HG03139 (cell line): ENCODE results near the gene COX10.
"Not testable (repeated sequence)": the region's sequence is repeated elsewhere in the genome, so short reads cannot be mapped to it uniquely, and the experiment has no call there.

Source experiments
- ATAC-seq: cut with Tn5 transposase; IDR thresholded peaks from one replicate; pipeline ENCODE4 v1.9.1; 2021; ENCODE audit not compliant: unreplicated experiment

Gene COX10

DNA sequence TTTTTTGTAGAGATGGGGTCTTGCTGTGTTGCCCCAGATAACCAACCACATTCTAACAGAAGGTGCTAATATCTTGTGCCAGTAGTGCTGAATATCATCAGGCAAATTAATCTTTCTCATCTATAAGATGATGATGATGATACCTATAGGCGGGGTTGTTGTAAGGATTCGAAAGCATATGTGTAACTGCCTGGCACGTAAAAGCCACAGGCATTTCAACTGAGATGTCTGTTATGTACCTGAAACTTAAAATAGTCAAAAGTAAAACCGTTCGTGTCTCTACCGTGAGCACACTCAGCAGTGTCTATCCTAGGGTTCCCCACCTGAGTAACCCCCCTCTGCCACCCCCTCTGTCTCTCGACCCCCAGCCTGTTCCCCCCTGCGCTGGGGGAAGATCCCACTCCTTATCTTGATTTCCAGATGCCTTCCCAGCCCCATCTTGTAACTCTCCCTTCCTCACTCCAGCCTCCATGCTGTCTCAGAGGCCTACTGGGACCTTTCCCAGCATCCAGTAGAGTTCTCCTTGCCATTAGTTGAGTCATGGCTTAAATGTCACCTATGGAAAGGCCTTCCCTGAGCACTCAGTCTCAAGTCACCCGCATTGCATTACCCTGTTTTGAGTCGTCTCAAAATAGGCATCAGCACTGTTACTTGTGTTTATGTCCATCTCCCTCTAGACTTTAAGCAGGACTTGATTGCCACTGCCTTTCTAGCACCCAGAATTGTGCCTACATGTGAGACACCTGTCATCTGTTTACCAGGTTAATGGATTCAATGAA lies 133.3 kb downstream of the COX10 start:
- no peak for ATAC-seq

DNA sequence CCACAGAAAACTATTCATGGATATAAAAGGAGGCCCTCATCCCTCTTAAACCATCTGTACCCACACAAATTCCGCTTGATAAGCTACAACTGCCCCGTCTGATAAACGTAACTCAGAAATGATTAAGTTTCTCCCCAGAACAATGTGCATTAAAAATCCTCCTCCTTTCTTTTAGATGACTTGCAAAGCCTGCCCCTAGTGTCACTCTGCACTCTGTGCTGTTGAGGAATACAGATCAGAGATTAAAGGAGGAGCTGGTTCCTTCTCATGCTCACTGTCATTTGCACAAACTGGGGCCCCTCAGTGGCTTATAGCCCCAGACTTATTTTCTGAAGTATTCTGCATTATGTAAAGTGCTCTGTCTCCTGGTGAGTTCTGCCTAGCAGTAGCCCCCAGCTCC lies 134.1 kb downstream of the COX10 start:
- no peak for ATAC-seq

DNA sequence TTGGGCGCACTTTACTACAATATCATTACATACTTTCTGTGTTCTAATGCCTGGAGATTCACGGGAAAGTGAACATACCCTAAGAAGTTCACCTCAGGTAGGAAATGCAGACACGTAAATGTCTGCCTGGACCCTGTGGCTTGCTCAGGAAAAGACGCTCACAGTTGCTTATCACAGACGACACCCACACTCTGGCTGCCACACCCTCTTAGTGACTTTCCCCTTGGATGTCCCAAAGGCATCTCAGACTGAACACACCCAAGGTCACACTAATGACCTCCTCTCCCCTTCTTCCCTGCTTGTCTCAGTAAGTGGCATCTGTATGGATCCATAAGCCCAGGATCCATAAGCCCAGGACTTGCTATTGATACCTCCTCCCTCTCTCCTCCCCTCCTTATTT lies 134.8 kb downstream of the COX10 start:
- no peak for ATAC-seq

DNA sequence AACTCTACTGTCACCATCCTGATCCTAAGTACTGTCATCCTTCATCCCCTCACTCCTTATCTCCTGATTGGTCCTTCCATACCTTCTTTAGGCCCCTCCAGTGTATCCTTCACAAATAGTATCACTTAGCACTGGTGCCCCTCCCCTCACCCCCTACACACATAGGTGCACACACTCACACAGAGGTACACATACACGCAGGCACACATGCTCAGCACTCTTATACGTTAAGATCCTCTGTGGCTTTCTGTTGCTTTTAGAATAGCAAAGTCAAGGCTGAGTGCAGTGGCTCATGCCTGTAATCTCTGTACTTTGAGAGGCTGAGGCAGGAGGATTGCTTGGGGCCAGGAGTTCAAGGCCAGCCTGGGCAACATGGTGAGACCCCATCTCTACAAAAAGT lies 135.2 kb downstream of the COX10 start:
- ATAC-seq: no peak

DNA sequence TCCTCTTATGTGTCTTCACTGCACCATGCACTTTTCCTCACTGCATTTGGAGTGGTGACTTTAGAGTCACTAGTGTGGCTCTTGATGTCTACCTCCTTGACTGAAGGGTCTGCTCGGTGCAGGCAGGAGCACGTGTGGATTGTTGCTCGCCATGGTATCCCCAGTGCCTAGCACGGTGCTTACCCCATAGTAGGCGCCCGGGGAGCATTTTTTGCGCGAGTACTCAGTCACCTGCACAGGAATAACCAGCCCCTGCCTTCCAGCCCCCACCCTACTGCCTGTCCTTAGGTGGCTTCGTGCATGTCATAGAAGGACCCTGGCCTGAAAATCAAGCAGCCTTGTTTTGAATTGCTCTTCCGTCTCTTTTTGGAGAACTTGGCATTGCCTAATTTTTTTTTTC lies 136.1 kb downstream of the COX10 start:
- no peak for ATAC-seq

DNA sequence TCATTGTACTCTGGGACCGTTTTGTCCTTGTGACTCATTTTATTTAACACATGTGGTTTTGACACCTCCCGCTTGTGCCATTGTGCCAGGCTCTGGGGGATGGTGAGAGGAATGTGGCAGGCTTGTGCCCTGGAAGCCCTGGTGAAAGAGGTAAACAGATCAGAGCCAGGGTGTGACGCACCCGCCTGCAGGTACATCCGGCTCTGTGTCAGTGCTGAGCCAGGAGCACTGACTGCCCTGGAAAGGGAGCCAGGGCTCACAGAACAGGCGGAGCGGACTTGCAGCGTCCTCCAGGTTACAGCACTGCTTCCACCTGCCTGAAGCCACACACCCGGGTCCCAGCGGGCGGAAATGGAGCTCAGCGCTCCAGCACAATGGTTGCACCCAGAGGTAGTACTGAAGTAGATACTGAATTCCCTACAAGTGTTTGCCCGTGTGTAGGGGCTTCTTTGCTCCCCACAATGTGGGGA lies 136.7 kb downstream of the COX10 start:
- no peak for ATAC-seq

DNA sequence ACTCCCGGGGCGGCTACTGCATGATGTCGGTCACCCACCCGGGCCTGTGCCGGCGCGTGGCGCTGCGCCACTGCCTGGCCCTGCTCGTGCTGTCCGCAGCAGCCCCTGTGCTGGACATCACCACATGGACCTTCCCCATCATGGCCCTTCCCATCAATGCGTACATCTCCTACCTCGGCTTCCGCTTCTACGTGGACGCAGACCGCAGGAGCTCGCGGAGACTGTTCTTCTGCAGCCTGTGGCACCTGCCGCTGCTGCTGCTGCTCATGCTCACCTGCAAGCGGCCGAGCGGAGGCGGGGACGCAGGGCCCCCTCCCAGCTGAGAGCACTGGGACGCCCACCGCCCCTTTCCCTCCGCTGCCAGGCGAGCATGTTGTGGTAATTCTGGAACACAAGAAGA lies 137.6 kb downstream of the COX10 start:
- ATAC-seq: no peak

DNA sequence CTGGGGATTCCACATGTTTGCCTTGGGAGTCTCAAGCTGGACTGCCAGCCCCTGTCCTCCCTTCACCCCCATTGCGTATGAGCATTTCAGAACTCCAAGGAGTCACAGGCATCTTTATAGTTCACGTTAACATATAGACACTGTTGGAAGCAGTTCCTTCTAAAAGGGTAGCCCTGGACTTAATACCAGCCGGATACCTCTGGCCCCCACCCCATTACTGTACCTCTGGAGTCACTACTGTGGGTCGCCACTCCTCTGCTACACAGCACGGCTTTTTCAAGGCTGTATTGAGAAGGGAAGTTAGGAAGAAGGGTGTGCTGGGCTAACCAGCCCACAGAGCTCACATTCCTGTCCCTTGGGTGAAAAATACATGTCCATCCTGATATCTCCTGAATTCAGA lies 138.5 kb downstream of the COX10 start:
- no peak for ATAC-seq

DNA sequence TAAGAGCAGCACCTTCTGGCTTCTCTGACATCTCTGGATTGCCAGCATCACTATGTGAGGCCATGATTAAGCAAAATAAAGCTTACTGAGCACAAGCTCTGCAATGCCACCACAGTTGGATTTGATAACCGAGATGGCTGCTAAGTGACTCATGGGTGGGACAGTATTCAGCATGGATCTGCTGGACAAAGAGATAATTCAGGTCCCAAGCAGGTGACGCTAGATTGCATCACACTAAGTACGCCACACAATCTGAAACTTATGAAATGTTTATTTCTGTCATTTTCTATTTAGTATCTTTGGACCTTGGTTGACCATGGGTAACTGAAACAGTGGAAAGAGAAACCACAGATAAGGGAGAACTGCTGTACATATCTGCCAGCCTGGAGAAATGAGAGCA lies 139.9 kb downstream of the COX10 start:
- ATAC-seq: no peak

DNA sequence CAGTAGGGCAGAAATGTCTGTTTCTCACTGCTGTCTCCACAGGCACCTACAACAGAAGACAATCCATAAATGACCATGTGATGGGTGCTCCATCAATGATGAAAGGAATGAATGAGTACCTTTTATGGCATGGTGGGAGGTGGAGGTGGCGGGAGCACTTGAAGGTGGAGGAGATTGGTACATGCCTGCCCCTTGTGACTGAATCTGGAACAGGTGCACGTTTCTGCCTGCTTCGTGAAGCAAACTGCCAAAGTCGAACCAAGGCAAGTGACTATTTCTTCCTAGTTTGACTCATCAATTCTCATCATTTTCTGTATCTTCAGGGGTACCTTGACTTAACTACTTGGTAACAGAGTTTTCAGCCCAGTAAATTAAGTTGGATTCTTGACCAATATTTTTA lies 141.9 kb downstream of the COX10 start:
- ATAC-seq: no peak

DNA sequence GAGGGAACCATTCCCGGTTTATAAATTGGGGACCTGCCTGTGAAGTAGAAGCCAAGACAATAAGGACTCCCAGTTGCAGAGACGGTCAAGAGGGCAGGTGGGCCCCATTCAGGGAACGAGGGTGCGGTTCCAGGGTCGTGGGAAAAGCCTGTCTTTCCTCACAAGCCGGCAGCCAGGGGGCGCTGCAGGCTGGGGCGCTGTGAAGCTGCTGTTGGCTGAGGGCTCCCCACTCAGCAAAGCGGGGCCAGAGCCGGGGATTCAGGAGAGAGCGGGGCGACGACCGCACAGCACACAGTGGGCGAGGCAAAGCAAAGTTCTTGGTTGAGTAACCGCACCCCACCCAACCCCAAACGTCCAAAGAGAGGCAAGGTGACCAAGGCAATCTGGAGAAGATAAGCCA lies 142.5 kb downstream of the COX10 start:
- no peak for ATAC-seq

DNA sequence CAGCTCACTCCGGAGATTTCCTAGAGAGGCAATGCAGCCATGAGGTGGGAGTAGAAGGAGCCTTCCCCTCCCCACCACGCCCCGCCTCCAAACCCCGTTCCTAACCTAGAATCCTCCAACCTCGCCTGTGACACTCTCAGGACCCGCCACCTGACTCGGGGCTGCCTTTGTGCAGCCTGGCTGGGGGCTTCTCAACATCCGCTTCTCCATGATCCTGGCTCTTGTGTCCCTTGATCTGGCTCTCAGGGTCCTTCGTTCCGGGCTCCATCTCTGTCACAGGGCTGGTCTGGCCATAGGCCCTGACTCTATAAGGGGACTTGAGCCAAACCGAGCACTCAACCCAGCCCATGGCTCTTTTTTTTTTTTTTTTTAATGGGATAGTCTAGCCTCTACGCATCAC lies 143.1 kb downstream of the COX10 start:
- ATAC-seq: no peak

DNA sequence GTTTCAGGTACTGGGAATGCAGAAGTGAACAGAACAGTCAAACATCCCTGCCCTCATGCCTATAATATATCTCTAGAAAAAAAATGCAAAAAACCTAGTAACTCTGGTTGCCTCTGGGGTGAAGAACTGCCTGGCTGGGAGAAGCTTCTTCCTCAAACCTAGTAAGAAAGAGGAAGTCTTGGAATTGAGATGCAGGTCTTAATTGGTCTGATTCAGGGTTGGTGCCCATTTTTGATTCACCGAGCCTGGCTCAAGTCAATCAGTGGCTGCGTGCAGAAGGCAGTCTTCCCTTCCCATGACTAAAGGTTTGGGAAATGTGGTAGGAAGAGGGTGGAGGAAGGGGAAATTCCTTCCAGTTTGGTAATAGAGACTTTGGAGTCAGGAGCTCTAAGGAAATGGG lies 145.0 kb downstream of the COX10 start:
- no peak for ATAC-seq

DNA sequence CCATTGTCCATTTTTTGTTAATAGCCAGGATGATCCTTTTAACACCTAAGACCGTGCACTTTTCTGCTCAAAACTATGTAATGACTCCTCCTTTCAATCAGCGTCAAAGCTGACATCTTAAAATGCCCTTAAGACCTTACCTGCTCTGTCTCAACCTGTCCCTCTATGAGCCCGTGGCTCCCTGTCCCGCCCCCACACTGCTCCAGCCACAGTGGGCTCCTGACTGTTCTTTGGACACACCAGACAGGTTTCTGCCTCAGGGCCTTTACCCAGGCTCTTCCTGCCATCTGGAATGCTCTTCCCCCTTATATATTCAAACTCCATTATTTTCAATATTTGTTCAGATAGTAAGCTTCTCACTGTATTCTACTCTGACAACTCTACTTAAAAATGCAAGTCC lies 153.3 kb downstream of the COX10 start:
- ATAC-seq: no peak

DNA sequence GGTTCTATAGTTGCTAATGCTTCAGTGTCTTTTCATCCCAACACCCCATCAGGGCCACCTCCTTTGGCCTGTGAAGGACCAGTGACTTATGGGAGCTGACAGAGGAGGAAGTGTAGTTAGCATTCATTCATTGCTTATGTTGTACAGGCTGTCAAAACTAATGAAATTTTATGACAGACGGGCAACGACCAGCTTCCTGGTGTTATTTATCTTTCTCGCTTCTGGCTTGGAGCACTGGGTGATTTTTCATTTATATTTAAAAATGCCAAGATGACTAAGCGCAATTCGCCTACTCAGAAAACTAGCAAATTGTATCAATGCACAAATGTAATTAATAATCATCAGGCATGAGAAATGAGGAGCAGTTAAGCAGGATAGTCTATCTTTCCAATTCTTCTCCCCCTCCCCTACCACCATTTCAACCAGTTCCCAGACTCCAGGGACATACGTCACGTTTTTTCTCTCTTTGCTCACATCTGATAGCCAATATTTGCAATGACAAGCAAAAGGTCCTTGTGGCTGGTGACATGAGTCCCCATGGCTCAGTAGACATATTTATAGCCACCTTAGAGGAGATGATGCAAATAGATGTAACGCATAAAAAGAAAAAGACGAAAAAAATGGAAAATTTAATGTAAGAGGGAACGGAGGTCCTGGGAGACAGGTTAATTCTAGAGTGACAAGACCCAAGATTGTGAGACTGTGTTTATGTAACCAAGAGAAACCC lies 156.1 kb downstream of the COX10 start:
- ATAC-seq: no peak

DNA sequence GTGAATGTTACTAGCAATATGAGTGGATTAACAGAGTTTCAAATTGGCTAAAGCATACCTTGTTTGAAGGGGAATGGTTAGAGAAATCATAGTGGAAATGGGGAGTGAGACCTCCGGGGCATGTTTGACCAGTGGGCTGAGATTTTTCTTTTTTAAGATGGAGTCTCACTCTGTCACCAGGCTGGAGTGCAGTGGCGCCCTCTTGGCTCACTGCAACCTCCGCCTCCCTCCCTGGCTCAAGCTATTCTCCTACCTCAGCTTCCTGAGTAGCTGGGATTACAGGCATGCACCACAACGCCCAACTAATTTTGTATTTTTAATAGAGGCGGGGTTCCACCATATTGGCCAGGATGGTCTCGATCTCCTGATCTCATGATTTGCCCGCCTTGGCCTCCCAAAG lies 157.7 kb downstream of the COX10 start:
- ATAC-seq: no peak

DNA sequence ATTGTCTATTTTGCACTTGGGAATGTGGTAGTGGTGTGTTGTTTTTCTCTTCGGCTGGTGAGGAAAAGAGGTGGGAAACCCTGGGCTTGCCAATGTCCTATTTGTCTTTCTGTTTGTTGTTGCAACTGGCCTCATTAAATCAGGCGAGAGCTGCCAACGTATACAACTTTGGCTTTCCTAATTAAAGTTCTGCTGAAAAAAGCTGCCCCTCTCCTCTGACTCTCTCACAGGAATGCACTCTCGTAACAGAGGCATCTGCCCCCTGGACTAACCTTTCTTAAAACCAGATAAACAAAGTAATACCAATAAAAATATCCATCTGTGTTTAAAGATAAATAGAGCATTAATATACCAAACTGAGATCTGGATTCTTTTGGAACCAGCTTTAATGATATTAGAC lies 159.6 kb downstream of the COX10 start:
- ATAC-seq: no peak

DNA sequence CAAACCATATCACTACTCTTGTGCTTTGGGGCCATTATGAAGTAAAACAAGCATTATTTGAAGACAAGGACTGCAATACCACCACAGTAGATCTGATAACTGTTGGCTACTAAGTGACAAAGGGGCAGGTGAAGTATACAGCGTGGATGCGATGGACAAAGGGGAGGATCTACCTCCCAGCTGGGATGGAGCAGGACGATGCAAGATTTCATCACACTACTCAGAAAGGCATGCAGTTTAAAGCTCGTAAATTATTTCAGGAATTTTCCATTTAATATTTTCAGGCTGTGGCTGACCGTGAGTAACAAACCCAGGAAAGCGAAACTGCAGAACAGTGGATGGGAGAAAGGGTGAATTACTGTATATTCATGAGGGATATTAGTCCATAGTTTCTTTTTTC lies 161.9 kb downstream of the COX10 start:
- not testable (repeated sequence) for ATAC-seq

DNA sequence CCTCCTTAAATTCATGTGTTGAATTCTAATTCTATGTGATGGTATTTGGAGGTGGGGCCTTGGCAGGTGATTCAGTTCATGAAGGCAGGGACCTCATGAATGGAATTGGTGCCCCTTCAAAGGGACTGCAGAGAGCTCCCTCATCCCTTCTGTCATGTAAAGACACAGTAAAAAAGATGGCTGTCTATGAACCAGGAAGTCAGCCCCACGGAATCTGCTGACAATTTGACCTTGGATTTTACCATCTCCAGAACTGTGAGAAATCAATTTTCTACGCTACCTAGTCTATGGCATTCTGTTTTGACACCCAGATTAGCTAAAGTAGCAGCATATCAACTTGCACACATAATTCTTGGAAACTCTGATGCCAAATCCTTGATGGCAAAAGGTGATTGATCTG lies 165.7 kb downstream of the COX10 start:
- ATAC-seq: not testable (repeated sequence)

DNA sequence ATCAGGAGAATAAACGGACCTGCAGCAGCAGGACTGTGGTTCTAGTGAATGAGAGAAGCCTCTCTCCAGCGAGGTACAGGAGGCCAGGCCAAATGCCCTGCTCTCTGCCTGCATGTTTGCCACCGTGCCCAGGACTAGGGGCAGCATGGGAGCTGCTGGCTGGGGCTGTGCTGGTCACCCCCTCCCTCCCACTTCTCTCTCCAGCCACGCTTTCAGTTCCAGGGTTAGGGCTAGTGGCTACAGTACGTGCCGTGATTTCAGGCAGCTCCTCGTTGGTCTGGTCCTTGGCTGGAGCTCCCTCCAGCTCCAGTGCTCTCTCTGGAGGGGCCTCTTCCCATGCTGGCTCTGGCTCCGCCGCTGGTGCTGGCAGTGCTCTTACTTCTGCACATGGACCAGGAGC lies 166.7 kb downstream of the COX10 start:
- not testable (repeated sequence) for ATAC-seq

DNA sequence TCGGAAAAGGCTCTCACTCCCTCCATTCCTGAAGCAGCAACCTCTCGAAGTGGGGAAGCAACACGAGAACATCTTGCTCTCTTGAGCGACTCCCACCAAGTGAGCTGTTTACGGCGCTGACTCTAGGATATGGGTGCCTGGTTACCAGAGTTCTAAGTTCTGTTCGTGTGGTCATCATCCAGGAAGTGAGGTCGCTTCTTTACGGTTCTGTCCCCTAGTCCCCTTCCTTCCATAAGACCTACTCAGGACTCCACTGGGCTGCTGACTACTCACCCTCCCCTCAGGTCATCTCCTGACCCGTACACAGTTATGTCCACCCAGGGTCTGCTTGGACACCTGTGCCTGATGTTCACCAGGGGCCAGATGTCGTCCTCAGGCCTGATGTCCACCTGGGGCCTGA lies 167.5 kb downstream of the COX10 start, which contains the start of gene CDRT15:
TSS of gene CDRT15 (minus strand) at position 101 of the 400 bp plus-strand sequence. CDS start at position 72, 29 bp downstream.
- ATAC-seq: not testable (repeated sequence)

DNA sequence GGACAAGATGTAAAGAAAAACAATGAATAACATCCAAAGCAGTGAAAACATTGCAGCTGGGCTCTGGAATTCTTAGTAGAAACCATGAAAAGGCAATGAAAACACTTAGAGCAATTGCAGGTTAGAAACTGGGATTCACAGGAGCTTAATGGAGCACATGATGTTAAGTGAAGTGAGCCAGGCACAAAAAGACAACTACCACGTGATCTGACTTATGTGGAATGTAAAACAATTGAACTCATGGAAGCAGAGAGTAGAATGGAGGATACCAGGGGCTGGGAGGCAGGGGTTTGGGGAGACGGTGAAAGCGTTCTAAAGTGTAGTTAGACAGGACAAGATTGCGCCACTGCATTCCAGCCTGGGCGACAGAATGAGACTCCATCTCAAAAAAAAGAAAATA lies 170.0 kb downstream of the COX10 start:
- not testable (repeated sequence) for ATAC-seq
